GM12891 (cell line): ENCODE measurements around the gene RAB27B.

ENCODE experiments used
- PAX5 ChIP-seq: IDR thresholded peaks from 2 replicates; pipeline ENCODE4 v1.6.1; 2011; ENCODE audit warnings: low read length, moderate library complexity, mild to moderate bottlenecking; ENCODE audit not compliant: insufficient read depth, severe bottlenecking
- POLR2A ChIP-seq: IDR thresholded peaks from 2 replicates; pipeline ENCODE4 v1.6.1; 2011; ENCODE audit warnings: low read depth, low read length, control low read depth
- POLR2AphosphoS5 ChIP-seq: IDR thresholded peaks from 2 replicates; pipeline ENCODE4 v1.6.1; 2011; ENCODE audit warnings: low read depth, low read length, control low read depth
- POU2F2 ChIP-seq: IDR thresholded peaks from 2 replicates; pipeline ENCODE4 v1.6.1; 2011; ENCODE audit warnings: low read depth, mild to moderate bottlenecking, control low read depth, low read length, moderate library complexity
- TAF1 ChIP-seq: IDR thresholded peaks from 2 replicates; pipeline ENCODE4 v1.6.1; 2011; ENCODE audit warnings: low read depth, low read length, control low read depth

DNA sequence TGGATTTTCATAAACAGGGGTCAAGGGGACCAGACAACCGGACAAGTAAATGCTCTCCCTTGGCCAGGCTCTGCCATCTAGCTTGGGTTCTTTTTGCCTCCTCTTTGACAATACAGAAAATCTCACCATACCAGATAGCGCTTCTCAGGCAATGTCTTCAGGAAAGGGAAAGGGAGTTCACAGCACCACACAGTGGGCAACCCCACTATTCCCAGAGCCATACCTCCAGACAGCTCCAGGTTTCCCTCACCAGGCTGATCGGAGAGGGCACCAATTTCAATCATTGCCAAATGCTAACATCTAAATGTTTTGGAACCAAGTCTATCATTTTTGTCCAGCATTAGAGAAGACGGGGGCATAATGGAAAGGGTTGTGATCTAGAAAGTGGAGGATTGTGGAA is 102.9 kb downstream of the RAB27B start:
- TF ChIP-seq POLR2A (no peak), POLR2AphosphoS5 (no peak), PAX5 (no peak), TAF1 (no peak), POU2F2 (no peak)
